ENCODE results near the gene RCAN2. TPM values are rescaled to one million over a fixed set of nuclear protein-coding genes. Genes with fewer than 3 reads are reported as not detected.

RCAN2 gene
- total RNA-seq, 1 experiment from 2014 or later = 3.7 TPM

GRCh38 chr6:46296586-46296985 lies 194.7 kb downstream of the RCAN2 start:
- TF ChIP-seq CTCF (IDR thresholded peaks at IDR 0.05; ENCODE audit: unreplicated experiment) = no peak
- peaks cover 4% of the 10 kb centered on the region for H3K9me3 Mint-ChIP-seq (ENCODE audit: low read depth, unreplicated experiment)
- BruUV-seq (replicated peaks) = no TSS peak
- DNase-seq = no peak
- no peak overlapping the region for H3K27ac Mint-ChIP-seq (ENCODE audit: unreplicated experiment)
- CTCF ChIA-PET = interaction anchor here (0.9 kb wide), 1 partner anchor 20 kb away, joined by 3 read pairs; no protein-coding TSS in a partner anchor
- H3K4me1 Mint-ChIP-seq (ENCODE audit: low read depth, unreplicated experiment) = no peaks in the 10 kb centered on the region
- H3K27me3 Mint-ChIP-seq (ENCODE audit: unreplicated experiment) = peaks cover 25% of the 10 kb centered on the region
- H3K36me3 Mint-ChIP-seq (ENCODE audit: insufficient read depth, unreplicated experiment) = no peaks in the 10 kb centered on the region
- intact Hi-C loops (cut with micrococcal nuclease; ENCODE audit: unreplicated experiment) = no loop called here
- H3K4me3 Mint-ChIP-seq (ENCODE audit: low read depth, unreplicated experiment) = no peak overlapping the region

- H3K27me3 Mint-ChIP-seq (ENCODE audit: unreplicated experiment) = peaks cover 18% of the 10 kb centered on the region
- no peak overlapping the region for H3K27ac Mint-ChIP-seq (ENCODE audit: unreplicated experiment)
- no peaks in the 10 kb centered on the region for H3K4me1 Mint-ChIP-seq (ENCODE audit: low read depth, unreplicated experiment)
- no TSS peak for BruUV-seq (replicated peaks)
- TF ChIP-seq CTCF (IDR thresholded peaks at IDR 0.05; ENCODE audit: unreplicated experiment) = no peak
- no peak for DNase-seq
- H3K36me3 Mint-ChIP-seq (ENCODE audit: insufficient read depth, unreplicated experiment) = no peaks in the 10 kb centered on the region
- CTCF ChIA-PET = no interaction called here
- H3K9me3 Mint-ChIP-seq (ENCODE audit: low read depth, unreplicated experiment) = peaks cover 4% of the 10 kb centered on the region
- intact Hi-C loops (cut with micrococcal nuclease; ENCODE audit: unreplicated experiment) = no loop called here
- no peak overlapping the region for H3K4me3 Mint-ChIP-seq (ENCODE audit: low read depth, unreplicated experiment)
These were observed 197.5 kb downstream of the RCAN2 start for GRCh38 chr6:46293641-46294316.

- CTCF ChIA-PET = interaction anchor here (0.5 to 0.7 kb wide), 2 partner anchors 18 to 383 kb away, joined by 3 to 8 read pairs; no protein-coding TSS in a partner anchor
- no peak overlapping the region for H3K4me3 Mint-ChIP-seq (ENCODE audit: low read depth, unreplicated experiment)
- BruUV-seq (replicated peaks) = no TSS peak
- no peak for TF ChIP-seq CTCF (IDR thresholded peaks at IDR 0.05; ENCODE audit: unreplicated experiment)
- no peaks in the 10 kb centered on the region for H3K36me3 Mint-ChIP-seq (ENCODE audit: insufficient read depth, unreplicated experiment)
- peaks cover 4% of the 10 kb centered on the region for H3K9me3 Mint-ChIP-seq (ENCODE audit: low read depth, unreplicated experiment)
- intact Hi-C loops (cut with micrococcal nuclease; ENCODE audit: unreplicated experiment) = no loop called here
- no peak overlapping the region for H3K27ac Mint-ChIP-seq (ENCODE audit: unreplicated experiment)
- H3K4me1 Mint-ChIP-seq (ENCODE audit: low read depth, unreplicated experiment) = no peaks in the 10 kb centered on the region
- DNase-seq = no peak
- H3K27me3 Mint-ChIP-seq (ENCODE audit: unreplicated experiment) = peaks cover 18% of the 10 kb centered on the region
These were observed 199.4 kb downstream of the RCAN2 start for GRCh38 chr6:46291880-46292279.

- Mint-ChIP-seq H3K27me3 (ENCODE audit: unreplicated experiment) (peaks cover 17% of the 10 kb centered on the region), H3K27ac (ENCODE audit: unreplicated experiment) (no peak overlapping the region), H3K36me3 (ENCODE audit: insufficient read depth, unreplicated experiment) (no peaks in the 10 kb centered on the region), H3K9me3 (ENCODE audit: low read depth, unreplicated experiment) (peaks cover 4% of the 10 kb centered on the region), H3K4me3 (ENCODE audit: low read depth, unreplicated experiment) (no peak overlapping the region), H3K4me1 (ENCODE audit: low read depth, unreplicated experiment) (no peaks in the 10 kb centered on the region)
- no TSS peak for BruUV-seq (replicated peaks)
- intact Hi-C loops (cut with micrococcal nuclease; ENCODE audit: unreplicated experiment) = no loop called here
- no peak for TF ChIP-seq CTCF (IDR thresholded peaks at IDR 0.05; ENCODE audit: unreplicated experiment)
- DNase-seq = no peak
- CTCF ChIA-PET = interaction anchor here (0.5 to 0.7 kb wide), 3 partner anchors 17 to 374 kb away, joined by 3 to 10 read pairs (median 3); no protein-coding TSS in a partner anchor
These were observed 200.0 kb downstream of the RCAN2 start for GRCh38 chr6:46291275-46291633.

All from Calu3 (cell line).